IMR-90 (cell line): Measurements from ENCODE around the gene SLC6A11. TPM values are rescaled to one million over a fixed set of nuclear protein-coding genes. Genes with fewer than 3 reads are reported as not detected.

Experiments used
- ATAC-seq: fragments of 200-7000 bp; cut with Tn5 transposase; 2 replicates; pipeline ENCODE4 v1.9.1; 2020; ENCODE audit warnings: low read depth, mild to moderate bottlenecking, moderate library complexity
- BruUV-seq: library from RNA; stranded (reverse); fragments of 400-500 nt; replicated peaks from 2 replicates; lab custom pipeline; 2021; lab: Mats Ljungman, UMichigan
- CTCF ChIA-PET: fragments of 300-600 bp; formaldehyde crosslinking; extraction: SDS; loops from one replicate; lab custom pipeline; 2021; ENCODE audit warnings: antibody characterized with exemption; lab: Yijun Ruan, JAX
- POLR2A ChIA-PET: fragments of 300-600 bp; sonication (Branson Sonifier 250); formaldehyde crosslinking; loops from one replicate; lab custom pipeline; 2022; ENCODE audit warnings: antibody characterized with exemption; ENCODE audit not compliant: unreplicated experiment; lab: Charles Lee
- DNase-seq: peaks from one replicate; pipeline ENCODE4 v3.0.0; 2013
- H2AFZ ChIP-seq: replicated peaks from 2 replicates; pipeline ENCODE3; 2013; ENCODE audit warnings: low read length, mild to moderate bottlenecking; ENCODE audit not compliant: poor library complexity
- H2AK5ac ChIP-seq: 2 replicates; pipeline ENCODE4 v1.6.1; 2013; ENCODE audit warnings: low read depth, low read length, inconsistent platforms
- H2AK9ac ChIP-seq: replicated peaks from 2 replicates; pipeline ENCODE3; 2013; ENCODE audit warnings: mild to moderate bottlenecking, low read depth, low read length, moderate library complexity; ENCODE audit not compliant: poor library complexity
- H2BK120ac ChIP-seq: 2 replicates; pipeline ENCODE4 v1.6.1; 2013; ENCODE audit warnings: low read depth, low read length, inconsistent platforms
- H2BK15ac ChIP-seq: 3 replicates; pipeline ENCODE4 v1.6.1; 2013; ENCODE audit warnings: low read depth, low read length, inconsistent platforms
- H2BK20ac ChIP-seq: 2 replicates; pipeline ENCODE4 v1.6.1; 2013; ENCODE audit warnings: low read depth, mild to moderate bottlenecking, inconsistent platforms, low read length, moderate library complexity
- H2BK5ac ChIP-seq: 2 replicates; pipeline ENCODE4 v1.6.1; 2013; ENCODE audit warnings: mild to moderate bottlenecking, low read depth, low read length, inconsistent platforms; ENCODE audit not compliant: poor library complexity, severe bottlenecking
- H3K14ac ChIP-seq: replicated peaks from 2 replicates; pipeline ENCODE4 v1.6.1; 2013; ENCODE audit warnings: low read depth, low read length, inconsistent platforms
- H3K18ac ChIP-seq: 2 replicates; pipeline ENCODE4 v1.6.1; 2013; ENCODE audit warnings: low read depth, low read length, control low read depth
- H3K23ac ChIP-seq: 2 replicates; pipeline ENCODE4 v1.6.1; 2013; ENCODE audit warnings: low read depth, low read length, inconsistent platforms
- H3K27ac ChIP-seq: 2 replicates; pipeline ENCODE4 v1.5.1; 2013; ENCODE audit warnings: mild to moderate bottlenecking, control low read depth, low read length; ENCODE audit not compliant: insufficient read depth
- H3K27me3 ChIP-seq: 2 replicates; pipeline ENCODE4 v1.6.1; 2013; ENCODE audit warnings: low read length; ENCODE audit not compliant: control insufficient read depth, insufficient read depth
- H3K36me3 ChIP-seq: 2 replicates; pipeline ENCODE4 v1.6.1; 2013; ENCODE audit warnings: low read length, mixed read lengths; ENCODE audit not compliant: control insufficient read depth, insufficient read depth
- H3K4ac ChIP-seq: 2 replicates; pipeline ENCODE4 v1.6.1; 2013; ENCODE audit warnings: low read depth, low read length, inconsistent platforms
- H3K4me1 ChIP-seq: 2 replicates; pipeline ENCODE4 v1.6.1; 2013; ENCODE audit warnings: low read length, mixed read lengths; ENCODE audit not compliant: control insufficient read depth, insufficient read depth
- H3K4me2 ChIP-seq: 2 replicates; pipeline ENCODE4 v1.6.1; 2013; ENCODE audit warnings: low read depth, mild to moderate bottlenecking, control low read depth, low read length, moderate library complexity
- H3K4me3 ChIP-seq: 2 replicates; pipeline ENCODE4 v1.5.1; 2013; ENCODE audit warnings: low read depth, mild to moderate bottlenecking, control low read depth, low read length, moderate library complexity; ENCODE audit not compliant: insufficient read depth
- H3K56ac ChIP-seq: 2 replicates; pipeline ENCODE4 v1.6.1; 2013; ENCODE audit warnings: low read length, inconsistent platforms; ENCODE audit not compliant: insufficient read depth; ENCODE audit errors: extremely low read depth
- H3K79me1 ChIP-seq, 2 experiments: 2 replicates each; pipeline ENCODE4 v1.6.1; 2013; ENCODE audit warnings: low read length in 2 of 2, inconsistent platforms in 1 of 2, low read depth in 1 of 2
- H3K9ac ChIP-seq: 2 replicates; pipeline ENCODE4 v1.6.1; 2013; ENCODE audit warnings: low read depth, low read length, control low read depth
- H3K9me1 ChIP-seq: 2 replicates; pipeline ENCODE4 v1.6.1; 2013; ENCODE audit warnings: low read length, inconsistent platforms; ENCODE audit not compliant: insufficient read depth
- H3K9me3 ChIP-seq: 2 replicates; pipeline ENCODE4 v1.6.1; 2013; ENCODE audit warnings: low read length; ENCODE audit not compliant: control insufficient read depth, insufficient read depth
- H4K20me1 ChIP-seq: 2 replicates; pipeline ENCODE4 v1.6.1; 2013; ENCODE audit warnings: low read length, inconsistent platforms; ENCODE audit not compliant: insufficient read depth
- H4K5ac ChIP-seq: 2 replicates; pipeline ENCODE4 v1.6.1; 2013; ENCODE audit warnings: mild to moderate bottlenecking, low read depth, low read length, control low read depth
- H4K8ac ChIP-seq, 2 experiments: 2 replicates each; pipeline ENCODE4 v1.6.1; 2013; ENCODE audit warnings: low read depth in 2 of 2, low read length in 2 of 2, control low read depth in 1 of 2, inconsistent platforms in 1 of 2
- H4K91ac ChIP-seq: 2 replicates; pipeline ENCODE4 v1.6.1; 2013; ENCODE audit warnings: low read depth, low read length, inconsistent platforms; ENCODE audit not compliant: insufficient read depth
- BHLHE40 ChIP-seq: fragments of 150-350 bp; IDR thresholded peaks from 2 replicates; pipeline ENCODE4 v1.6.1; 2016; ENCODE audit warnings: mild to moderate bottlenecking, low read depth, low read length
- CEBPB ChIP-seq: IDR thresholded peaks from 2 replicates; pipeline ENCODE4 v1.6.1; 2012; ENCODE audit warnings: low read depth, low read length, improper control_type of control experiment
- CHD1 ChIP-seq: IDR thresholded peaks from 2 replicates; pipeline ENCODE4 v1.6.1; 2012; ENCODE audit warnings: low read depth, low read length, improper control_type of control experiment
- ELK1 ChIP-seq: fragments of 150-350 bp; IDR thresholded peaks from 2 replicates; pipeline ENCODE4 v1.6.1; 2016; ENCODE audit warnings: low read depth, mild to moderate bottlenecking, low read length, moderate library complexity, borderline replicate concordance
- FOS ChIP-seq: fragments of 150-350 bp; IDR thresholded peaks from 2 replicates; pipeline ENCODE4 v1.6.1; 2016; ENCODE audit warnings: low read depth, low read length
- MXI1 ChIP-seq: IDR thresholded peaks from 2 replicates; pipeline ENCODE4 v1.6.1; 2012; ENCODE audit warnings: low read depth, mild to moderate bottlenecking, low read length, moderate library complexity, borderline replicate concordance
- POLR2A ChIP-seq: IDR thresholded peaks from 2 replicates; pipeline ENCODE4 v1.6.1; 2012; ENCODE audit warnings: mild to moderate bottlenecking, low read depth, low read length
- RAD21 ChIP-seq: IDR thresholded peaks from 2 replicates; pipeline ENCODE4 v1.6.1; 2012; ENCODE audit warnings: low read length, improper control_type of control experiment
- USF2 ChIP-seq: fragments of 150-350 bp; IDR thresholded peaks from 2 replicates; pipeline ENCODE4 v1.6.1; 2017; ENCODE audit warnings: mild to moderate bottlenecking, antibody characterized with exemption, low read length, low read depth
- WGBS, 2 experiments: methylation state at CpG; one replicate each; pipeline versions ENCODE4 v1.1.5 to v1.1.7; 2013; ENCODE audit warnings: missing lambda C conversion rate in 2 of 2; ENCODE audit not compliant: insufficient read length in 1 of 2; ENCODE audit errors: extremely low coverage in 2 of 2; 5-methylcytosine and 5-hydroxymethylcytosine counted together
- dilution Hi-C: fragments of 300-500 bp; cut with HindIII; formaldehyde crosslinking; loops from one replicate; pipeline ENCODE4 v1.14.3; 2018; ENCODE audit warnings: low sequenced_read_pairs; ENCODE audit not compliant: unreplicated experiment
- in situ Hi-C: fragments of 300-500 bp; cut with MboI; formaldehyde crosslinking; loops from 3 replicates; pipeline ENCODE4 v1.14.3; 2019; ENCODE audit warnings: low sequenced_read_pairs, inconsistent platforms, mixed read lengths
- intact Hi-C: fragments of 100-400 bp; cut with micrococcal nuclease; formaldehyde crosslinking; loops from 2 replicates; pipeline ENCODE4 v1.10.0; 2022
- polyA plus RNA-seq, 3 experiments: library from polyadenylated mRNA; depleted of rRNA; stranded (reverse); fragments of >200 nt; gene quantifications; 2 replicates each; pipeline ENCODE4 v1.2.3, GENCODE V29; 2012; ENCODE audit warnings: low replicate concordance in 1 of 3
- total RNA-seq: library from RNA; depleted of rRNA; stranded (reverse); fragments of >200 nt; gene quantifications from 2 replicates; pipeline ENCODE4 v1.2.3, GENCODE V29; 2012

The SLC6A11 gene
- total and polyA plus RNA-seq, 2 of the 4 experiments (the other 2 are of a cell fraction): not detected

GRCh38 chr3:10882851-10883250, 66.8 kb downstream of the SLC6A11 start:
- H4K91ac ChIP-seq: no peak overlapping the region
- ChIA-PET CTCF (no interaction called here), POLR2A (no interaction called here)
- DNase-seq (no peak), ATAC-seq (no peak)
- H3K9ac ChIP-seq: no peak overlapping the region
- dilution Hi-C loops: no loop called here
- BruUV-seq: no TSS peak
- no peak overlapping the region for H4K8ac ChIP-seq
- no peak overlapping the region for H3K4me3 ChIP-seq
- no peak overlapping the region for H2BK20ac ChIP-seq
- no peak overlapping the region for H3K18ac ChIP-seq
- no peak overlapping the region for H2BK15ac ChIP-seq
- H3K4me1 ChIP-seq: no peaks in the 10 kb centered on the region
- no peaks in the 10 kb centered on the region for H3K36me3 ChIP-seq
- no peak overlapping the region for H2BK5ac ChIP-seq
- H4K20me1 ChIP-seq: no peaks in the 10 kb centered on the region
- no peak overlapping the region for H2AFZ ChIP-seq
- H3K27me3 ChIP-seq: no peaks in the 10 kb centered on the region
- no peaks in the 10 kb centered on the region for H3K79me1 ChIP-seq
- H2AK5ac ChIP-seq: no peak overlapping the region
- WGBS, 2 experiments: 68% methylated on average over 5 of the region's 14 CpGs; no CpG with 5 or more reads in 1 of the 2 experiments
- H3K9me3 ChIP-seq: no peaks in the 10 kb centered on the region
- no peak overlapping the region for H3K4me2 ChIP-seq
- intact Hi-C loops: loop anchor here (1.0 to 10.0 kb wide), 2 partner anchors 125 to 172 kb away; no protein-coding TSS in a partner anchor
- H2AK9ac ChIP-seq: no peak overlapping the region
- TF ChIP-seq FOS (no peak), BHLHE40 (no peak), ELK1 (no peak), CEBPB (no peak), MXI1 (no peak), RAD21 (no peak), POLR2A (no peak), CHD1 (no peak), USF2 (no peak)
- no peak overlapping the region for H3K23ac ChIP-seq
- H3K9me1 ChIP-seq: no peaks in the 10 kb centered on the region
- H3K27ac ChIP-seq: no peak overlapping the region
- H3K4ac ChIP-seq: no peak overlapping the region
- no peak overlapping the region for H3K56ac ChIP-seq
- no peak overlapping the region for H2BK120ac ChIP-seq
- H3K14ac ChIP-seq: no peak overlapping the region
- H4K5ac ChIP-seq: no peak overlapping the region
- in situ Hi-C loops: no loop called here
